Thoracic aorta (tissue), 2 donors: ENCODE measurements around the gene PCDHB14. TPM values are rescaled to one million over a fixed set of nuclear protein-coding genes. Genes with fewer than 3 reads are reported as not detected.
"Not testable (repeated sequence)": the region's sequence is repeated elsewhere in the genome, so short reads cannot be mapped to it uniquely, and the experiment has no call there.

ENCODE experiments used
- ATAC-seq: fragments of 150-250 bp; one replicate; pipeline ENCODE4 v1.8.0; 2017; ENCODE audit warnings: low read depth; ENCODE audit not compliant: insufficient number of reproducible peaks, low FRiP score
- DNase-seq: peaks from one replicate; pipeline ENCODE4 v3.0.0-alpha.2; 2020; ENCODE audit warnings: low spot score
- H3K27ac ChIP-seq, 2 donors: fragments of 200-600 bp; sonication (generic); 1 replicate in 1 of 2; 2 replicates in 1 of 2; pipeline ENCODE4 v1.5.1; 2016; ENCODE audit warnings: mild to moderate bottlenecking in 2 of 2, moderate library complexity in 2 of 2
- H3K27me3 ChIP-seq: fragments of 200-600 bp; sonication (generic); replicated peaks from 2 replicates; pipeline ENCODE4 v1.6.0; 2016; ENCODE audit warnings: mild to moderate bottlenecking; ENCODE audit not compliant: insufficient read depth
- H3K36me3 ChIP-seq: fragments of 200-600 bp; sonication (generic); one replicate; pipeline ENCODE4 v1.5.1; 2016
- H3K4me1 ChIP-seq, 2 donors: fragments of 200-600 bp; sonication (generic); 1 replicate in 1 of 2; 2 replicates in 1 of 2; pipeline versions ENCODE4 v1.5.1 to v1.6.0; 2016; ENCODE audit warnings: low read depth in 2 of 2, mild to moderate bottlenecking in 1 of 2; ENCODE audit not compliant: control insufficient read depth in 1 of 2
- H3K4me3 ChIP-seq: fragments of 200-600 bp; sonication (generic); 2 replicates; pipeline ENCODE4 v1.5.1; 2016; ENCODE audit warnings: mild to moderate bottlenecking
- H3K9me3 ChIP-seq: fragments of 200-600 bp; sonication (generic); 2 replicates; pipeline ENCODE4 v1.5.1; 2016
- total RNA-seq, 2 donors: library from RNA; depleted of rRNA; stranded (reverse); fragments of >200 nt; gene quantifications; one replicate each; pipeline versions ENCODE4 v1.1.0 to v1.2.3, GENCODE V29; 2016
- TF ChIP-seq, protein P1 (sequence below): fragments of 200-600 bp; sonication (generic); IDR thresholded peaks from one replicate; pipeline ENCODE4 v1.5.1; 2019; ENCODE audit warnings: antibody characterized with exemption

PCDHB14 gene
- total RNA-seq, 2 donors from 2014 or later = 10.2 to 14.6 TPM

DNA sequence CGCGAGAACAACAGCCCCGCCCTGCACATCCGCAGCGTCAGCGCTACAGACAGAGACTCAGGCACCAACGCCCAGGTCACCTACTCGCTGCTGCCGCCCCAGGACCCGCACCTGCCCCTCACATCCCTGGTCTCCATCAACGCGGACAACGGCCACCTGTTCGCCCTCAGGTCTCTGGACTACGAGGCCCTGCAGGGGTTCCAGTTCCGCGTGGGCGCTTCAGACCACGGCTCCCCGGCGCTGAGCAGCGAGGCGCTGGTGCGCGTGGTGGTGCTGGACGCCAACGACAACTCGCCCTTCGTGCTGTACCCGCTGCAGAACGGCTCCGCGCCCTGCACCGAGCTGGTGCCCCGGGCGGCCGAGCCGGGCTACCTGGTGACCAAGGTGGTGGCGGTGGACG, 7.6 kb upstream of the PCDHB14 start:
- H3K36me3 ChIP-seq, H3K4me1 ChIP-seq, H3K27ac ChIP-seq, DNase-seq, ATAC-seq, H3K27me3 ChIP-seq, H3K4me3 ChIP-seq: not testable (repeated sequence)
- H3K9me3 ChIP-seq = peaks cover 68% of the 10 kb centered on the region

DNA sequence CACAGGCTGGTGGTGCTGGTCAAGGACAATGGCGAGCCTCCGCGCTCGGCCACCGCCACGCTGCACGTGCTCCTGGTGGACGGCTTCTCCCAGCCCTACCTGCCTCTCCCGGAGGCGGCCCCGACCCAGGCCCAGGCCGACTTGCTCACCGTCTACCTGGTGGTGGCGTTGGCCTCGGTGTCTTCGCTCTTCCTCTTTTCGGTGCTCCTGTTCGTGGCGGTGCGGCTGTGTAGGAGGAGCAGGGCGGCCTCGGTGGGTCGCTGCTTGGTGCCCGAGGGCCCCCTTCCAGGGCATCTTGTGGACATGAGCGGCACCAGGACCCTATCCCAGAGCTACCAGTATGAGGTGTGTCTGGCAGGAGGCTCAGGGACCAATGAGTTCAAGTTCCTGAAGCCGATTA, 7.1 kb upstream of the PCDHB14 start:
- ATAC-seq, H3K27ac ChIP-seq, H3K27me3 ChIP-seq, DNase-seq, H3K4me1 ChIP-seq, H3K4me3 ChIP-seq, H3K36me3 ChIP-seq: not testable (repeated sequence)
- H3K9me3 ChIP-seq = peaks cover 71% of the 10 kb centered on the region

DNA sequence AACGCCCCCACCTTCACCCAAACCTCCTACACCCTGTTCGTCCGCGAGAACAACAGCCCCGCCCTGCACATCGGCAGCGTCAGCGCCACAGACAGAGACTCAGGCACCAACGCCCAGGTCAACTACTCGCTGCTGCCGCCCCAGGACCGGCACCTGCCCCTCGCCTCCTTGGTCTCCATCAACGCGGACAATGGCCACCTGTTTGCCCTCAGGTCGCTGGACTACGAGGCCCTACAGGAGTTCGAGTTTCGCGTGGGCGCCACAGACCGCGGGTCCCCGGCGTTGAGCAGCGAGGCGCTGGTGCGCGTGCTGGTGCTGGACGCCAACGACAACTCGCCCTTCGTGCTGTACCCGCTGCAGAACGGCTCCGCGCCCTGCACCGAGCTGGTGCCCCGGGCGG, 1.7 kb downstream of the PCDHB14 start:
- H3K4me3 ChIP-seq, H3K4me1 ChIP-seq, H3K36me3 ChIP-seq, ATAC-seq, DNase-seq, H3K27ac ChIP-seq, H3K27me3 ChIP-seq: not testable (repeated sequence)
- peaks cover 82% of the 10 kb centered on the region for H3K9me3 ChIP-seq

DNA sequence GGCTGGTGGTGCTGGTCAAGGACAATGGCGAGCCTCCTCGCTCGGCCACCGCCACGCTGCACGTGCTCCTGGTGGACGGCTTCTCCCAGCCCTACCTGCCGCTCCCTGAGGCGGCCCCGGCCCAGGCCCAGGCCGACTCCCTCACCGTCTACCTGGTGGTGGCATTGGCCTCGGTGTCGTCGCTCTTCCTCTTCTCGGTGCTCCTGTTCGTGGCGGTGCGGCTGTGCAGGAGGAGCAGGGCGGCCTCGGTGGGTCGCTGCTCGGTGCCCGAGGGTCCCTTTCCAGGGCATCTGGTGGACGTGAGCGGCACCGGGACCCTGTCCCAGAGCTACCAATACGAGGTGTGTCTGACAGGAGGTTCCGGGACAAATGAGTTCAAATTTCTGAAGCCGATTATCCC, 2.3 kb downstream of the PCDHB14 start:
- not testable (repeated sequence) for ATAC-seq, H3K36me3 ChIP-seq, H3K27me3 ChIP-seq, H3K4me1 ChIP-seq, DNase-seq, H3K27ac ChIP-seq
- Histone ChIP-seq H3K9me3 (peaks cover 80% of the 10 kb centered on the region), H3K4me3 (peak overlapping the region; percentile 21)

DNA sequence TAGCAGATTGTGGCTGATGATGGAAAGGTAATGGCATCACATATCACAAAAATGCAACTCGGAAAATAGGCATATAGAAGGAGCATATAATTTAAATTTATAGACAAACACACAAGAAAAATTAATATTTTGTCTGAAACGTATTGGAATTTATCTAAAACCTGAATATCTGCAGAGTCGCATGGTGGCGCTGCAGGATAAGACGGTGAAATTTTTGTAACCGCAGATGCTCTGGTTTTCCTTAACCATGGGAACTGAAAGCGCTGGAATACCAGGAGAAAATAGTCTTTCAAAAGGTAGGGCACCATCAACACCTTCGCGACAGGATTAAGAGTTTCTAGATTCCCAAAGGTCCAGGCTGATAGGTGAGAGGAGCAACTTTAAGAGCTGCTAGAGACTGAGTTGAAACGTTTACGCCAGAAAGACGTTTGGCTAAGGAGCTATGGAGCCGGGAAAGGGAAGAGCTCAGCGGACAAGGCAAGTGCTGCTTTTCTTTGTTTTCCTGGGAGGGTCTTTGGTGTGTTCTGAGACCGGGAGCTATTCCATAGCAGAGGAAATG, 11.0 kb downstream of the PCDHB14 start:
- TF ChIP-seq, protein P1, sequence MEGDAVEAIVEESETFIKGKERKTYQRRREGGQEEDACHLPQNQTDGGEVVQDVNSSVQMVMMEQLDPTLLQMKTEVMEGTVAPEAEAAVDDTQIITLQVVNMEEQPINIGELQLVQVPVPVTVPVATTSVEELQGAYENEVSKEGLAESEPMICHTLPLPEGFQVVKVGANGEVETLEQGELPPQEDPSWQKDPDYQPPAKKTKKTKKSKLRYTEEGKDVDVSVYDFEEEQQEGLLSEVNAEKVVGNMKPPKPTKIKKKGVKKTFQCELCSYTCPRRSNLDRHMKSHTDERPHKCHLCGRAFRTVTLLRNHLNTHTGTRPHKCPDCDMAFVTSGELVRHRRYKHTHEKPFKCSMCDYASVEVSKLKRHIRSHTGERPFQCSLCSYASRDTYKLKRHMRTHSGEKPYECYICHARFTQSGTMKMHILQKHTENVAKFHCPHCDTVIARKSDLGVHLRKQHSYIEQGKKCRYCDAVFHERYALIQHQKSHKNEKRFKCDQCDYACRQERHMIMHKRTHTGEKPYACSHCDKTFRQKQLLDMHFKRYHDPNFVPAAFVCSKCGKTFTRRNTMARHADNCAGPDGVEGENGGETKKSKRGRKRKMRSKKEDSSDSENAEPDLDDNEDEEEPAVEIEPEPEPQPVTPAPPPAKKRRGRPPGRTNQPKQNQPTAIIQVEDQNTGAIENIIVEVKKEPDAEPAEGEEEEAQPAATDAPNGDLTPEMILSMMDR = no peak
- H3K4me3 ChIP-seq = peak overlapping the region; percentile 60
- no peak for DNase-seq

DNA sequence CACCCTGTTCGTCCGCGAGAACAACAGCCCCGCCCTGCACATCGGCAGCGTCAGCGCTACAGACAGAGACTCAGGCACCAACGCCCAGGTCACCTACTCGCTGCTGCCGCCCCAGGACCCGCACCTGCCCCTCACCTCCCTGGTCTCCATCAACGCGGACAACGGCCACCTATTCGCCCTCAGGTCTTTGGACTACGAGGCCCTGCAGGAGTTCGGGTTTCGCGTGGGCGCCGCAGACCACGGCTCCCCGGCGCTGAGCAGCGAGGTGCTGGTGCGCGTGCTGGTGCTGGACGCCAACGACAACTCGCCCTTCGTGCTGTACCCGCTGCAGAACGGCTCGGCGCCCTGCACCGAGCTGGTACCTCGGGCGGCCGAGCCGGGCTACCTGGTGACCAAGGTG, 12.8 kb downstream of the PCDHB14 start:
- H3K4me3 ChIP-seq, DNase-seq, H3K27me3 ChIP-seq, H3K36me3 ChIP-seq, H3K27ac ChIP-seq, H3K4me1 ChIP-seq, ATAC-seq: not testable (repeated sequence)
- H3K9me3 ChIP-seq = peaks cover 97% of the 10 kb centered on the region

More for the DNA sequence above, 11.0 kb downstream of the PCDHB14 start:
- Histone ChIP-seq H3K36me3 (no peaks in the 10 kb centered on the region), H3K27me3 (no peaks in the 10 kb centered on the region), H3K4me1 (no peaks in the 10 kb centered on the region), H3K27ac (no peak overlapping the region), H3K9me3 (peaks cover 89% of the 10 kb centered on the region)
- ATAC-seq = no peak

DNA sequence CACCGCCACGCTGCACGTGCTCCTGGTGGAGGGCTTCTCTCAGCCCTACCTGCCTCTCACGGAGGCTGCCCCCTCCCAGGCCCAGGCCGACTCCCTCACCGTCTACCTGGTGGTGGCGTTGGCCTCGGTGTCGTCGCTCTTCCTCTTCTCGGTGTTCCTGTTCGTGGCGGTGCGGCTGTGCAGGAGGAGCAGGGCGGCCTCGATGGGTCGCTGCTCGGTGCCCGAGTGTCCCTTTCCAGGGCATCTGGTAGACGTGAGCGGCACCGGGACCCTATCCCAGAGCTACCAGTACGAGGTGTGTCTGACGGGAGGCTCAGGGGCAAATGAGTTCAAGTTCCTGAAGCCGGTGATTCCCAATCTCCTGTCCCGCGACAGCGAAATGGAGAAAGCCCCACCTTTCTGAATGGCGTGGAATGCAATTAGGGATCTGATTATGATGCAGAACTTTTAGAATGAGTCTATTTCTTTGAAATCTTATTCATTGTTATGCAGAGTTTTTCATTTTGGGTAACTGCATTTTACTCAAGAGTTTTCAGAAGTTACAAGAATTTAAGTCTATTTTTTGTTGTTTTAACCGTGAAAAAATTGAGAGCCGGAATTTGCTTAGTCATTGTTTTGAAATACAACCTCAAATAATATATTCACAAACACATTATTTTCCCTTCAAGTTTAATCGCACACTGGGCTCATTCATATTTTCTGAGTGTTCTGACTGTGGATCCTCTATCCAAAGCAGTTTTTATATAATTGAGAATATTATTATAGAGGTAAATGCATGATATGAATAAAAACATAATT, 13.6 kb downstream of the PCDHB14 start:
- Histone ChIP-seq H3K4me1 (no peaks in the 10 kb centered on the region), H3K4me3 (no peak overlapping the region), H3K27ac (no peak overlapping the region), H3K9me3 (peaks cover 99% of the 10 kb centered on the region), H3K36me3 (no peaks in the 10 kb centered on the region), H3K27me3 (no peaks in the 10 kb centered on the region)
- DNase-seq (no peak), ATAC-seq (no peak)
- TF ChIP-seq, protein P1 = no peak
